DND-41 (cell line): ENCODE measurements around the gene RIIAD1.

Experiments
- ATAC-seq: fragments of 200-7000 bp; cut with Tn5 transposase; 3 replicates; pipeline ENCODE4 v1.9.1; 2021; ENCODE audit warnings: low read depth; ENCODE audit not compliant: insufficient read depth
- DNase-seq: peaks from one replicate; pipeline ENCODE4 v3.0.0-alpha.2; 2020
- H2AFZ ChIP-seq: 2 replicates; pipeline ENCODE4 v1.6.0; 2012; ENCODE audit warnings: low read depth, low read length
- H3K27ac ChIP-seq: 2 replicates; pipeline ENCODE4 v1.5.1; 2012; ENCODE audit warnings: low read length, inconsistent platforms
- H3K27me3 ChIP-seq: fragments of 200-600 bp; sonication (generic); 2 replicates; pipeline ENCODE4 v1.6.0; 2012; ENCODE audit warnings: low read length, mild to moderate bottlenecking, inconsistent platforms; ENCODE audit not compliant: insufficient read depth, poor library complexity
- H3K36me3 ChIP-seq: 2 replicates; pipeline ENCODE4 v1.5.1; 2012; ENCODE audit warnings: low read length, inconsistent platforms; ENCODE audit not compliant: insufficient read depth
- H3K4me1 ChIP-seq: 2 replicates; pipeline ENCODE4 v1.5.1; 2012; ENCODE audit warnings: mild to moderate bottlenecking, low read length; ENCODE audit not compliant: insufficient read depth
- H3K4me2 ChIP-seq: 2 replicates; pipeline ENCODE4 v1.6.0; 2012; ENCODE audit warnings: mild to moderate bottlenecking, moderate library complexity, low read length, inconsistent platforms; ENCODE audit not compliant: insufficient read depth
- H3K4me3 ChIP-seq, 2 experiments: fragments of 200-600 bp in 1 of 2; shearing (Covaris generic) in 1 of 2; 2 replicates each; pipeline ENCODE4 v1.5.1; 2012 to 2016; ENCODE audit warnings: inconsistent platforms in 2 of 2, low read length in 2 of 2, mild to moderate bottlenecking in 2 of 2, low read depth in 1 of 2, moderate library complexity in 1 of 2
- H3K79me2 ChIP-seq: 2 replicates; pipeline ENCODE4 v1.6.0; 2012; ENCODE audit warnings: low read length, inconsistent platforms; ENCODE audit not compliant: insufficient read depth
- H3K9ac ChIP-seq: 2 replicates; pipeline ENCODE4 v1.6.0; 2012; ENCODE audit warnings: low read depth, mild to moderate bottlenecking, inconsistent platforms, low read length, moderate library complexity
- H3K9me3 ChIP-seq: 2 replicates; pipeline ENCODE4 v1.5.1; 2012; ENCODE audit warnings: low read length, moderate library complexity, mild to moderate bottlenecking, inconsistent platforms; ENCODE audit not compliant: insufficient read depth, severe bottlenecking
- H4K20me1 ChIP-seq: 2 replicates; pipeline ENCODE4 v1.6.0; 2012; ENCODE audit warnings: low read length; ENCODE audit not compliant: insufficient read depth
- EZH2 ChIP-seq: IDR thresholded peaks from 3 replicates; pipeline ENCODE4 v1.6.1; 2012; ENCODE audit warnings: borderline replicate concordance, low read depth, mild to moderate bottlenecking, moderate library complexity, low read length, inconsistent platforms; ENCODE audit not compliant: severe bottlenecking
- TF ChIP-seq, protein P1 (sequence below): IDR thresholded peaks from 2 replicates; pipeline ENCODE4 v1.5.1; 2012; ENCODE audit warnings: borderline replicate concordance, low read length, moderate library complexity, mild to moderate bottlenecking; ENCODE audit not compliant: poor library complexity, severe bottlenecking; ENCODE audit errors: extremely low read depth

The RIIAD1 gene, protein sequence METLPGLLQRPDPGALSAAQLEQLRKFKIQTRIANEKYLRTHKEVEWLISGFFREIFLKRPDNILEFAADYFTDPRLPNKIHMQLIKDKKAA

DNA sequence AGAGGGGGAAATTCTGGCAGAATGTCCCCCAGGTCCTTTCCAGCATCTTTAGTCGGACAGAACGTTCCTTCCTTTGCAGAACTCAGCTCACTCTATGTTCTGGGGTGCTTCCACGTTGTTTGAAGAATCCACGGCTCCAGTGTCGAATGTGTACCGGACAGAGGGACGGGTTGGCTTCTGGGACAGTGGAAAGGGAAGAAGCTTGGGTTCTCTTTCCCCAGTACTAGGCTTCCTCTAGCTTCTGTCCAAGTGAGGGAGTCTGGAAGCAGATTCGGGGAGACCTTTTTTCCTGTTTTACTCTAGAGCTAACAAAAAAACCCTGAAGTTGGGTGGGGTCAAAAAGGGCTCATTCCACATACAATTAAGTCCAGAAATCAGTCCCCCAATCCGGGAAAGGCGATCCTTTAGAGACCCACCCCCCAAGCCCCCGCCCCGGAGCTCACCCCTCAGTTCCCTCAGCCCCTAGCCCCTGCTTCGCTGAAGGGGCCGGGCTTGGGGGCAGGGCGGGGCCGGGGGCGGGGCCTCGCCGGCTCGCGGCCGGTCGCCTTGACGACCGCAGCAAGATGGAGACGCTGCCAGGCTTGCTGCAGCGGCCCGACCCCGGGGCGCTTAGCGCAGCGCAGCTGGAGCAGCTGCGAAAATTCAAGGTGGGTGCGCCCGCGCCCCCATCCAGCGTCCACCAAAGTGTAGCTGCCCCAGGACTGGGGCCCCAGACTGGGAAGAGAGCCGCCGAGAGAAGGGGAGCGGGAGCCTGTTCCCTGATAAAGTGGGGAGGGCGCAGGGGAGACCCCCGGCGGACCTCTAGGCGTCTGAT is at the start of gene RIIAD1:
RIIAD1 (plus strand) TSS at position 549 of the 814 bp plus-strand sequence; CDS start at position 564, 15 bp downstream.
- ATAC-seq: peak; percentile 90

DNA sequence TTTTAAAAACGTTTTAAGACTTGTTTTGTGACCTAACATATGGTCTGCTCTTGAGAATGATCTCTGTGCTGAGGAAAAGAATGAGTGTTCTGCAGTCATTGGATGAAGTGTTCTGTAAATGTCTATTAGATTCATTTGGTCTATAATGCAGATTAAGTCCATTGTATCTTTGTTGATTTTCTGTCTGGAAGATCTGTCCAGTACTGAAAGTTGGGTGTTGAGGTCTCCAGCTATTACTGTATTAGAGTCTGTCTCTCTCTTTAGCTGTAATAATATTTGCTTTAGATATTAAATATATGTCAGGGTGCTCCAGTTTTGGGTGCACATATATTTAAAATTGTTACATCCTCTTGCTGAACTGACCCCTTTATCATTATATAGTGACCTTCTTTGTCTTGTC is 47.9 kb upstream of the RIIAD1 start:
- H3K4me3 ChIP-seq: no peak overlapping the region
- H3K9me3 ChIP-seq: no peaks in the 10 kb centered on the region
- H3K27ac ChIP-seq: no peak overlapping the region
- no peaks in the 10 kb centered on the region for H4K20me1 ChIP-seq
- no peaks in the 10 kb centered on the region for H3K27me3 ChIP-seq
- no peak for DNase-seq
- H3K9ac ChIP-seq: no peak overlapping the region
- H3K4me2 ChIP-seq: no peak overlapping the region
- no peak overlapping the region for H2AFZ ChIP-seq
- no peaks in the 10 kb centered on the region for H3K79me2 ChIP-seq
- peaks cover 31% of the 10 kb centered on the region; the same call in 1 of the 2 replicates for H3K36me3 ChIP-seq
- no peak for TF ChIP-seq EZH2
- TF ChIP-seq, protein P1, sequence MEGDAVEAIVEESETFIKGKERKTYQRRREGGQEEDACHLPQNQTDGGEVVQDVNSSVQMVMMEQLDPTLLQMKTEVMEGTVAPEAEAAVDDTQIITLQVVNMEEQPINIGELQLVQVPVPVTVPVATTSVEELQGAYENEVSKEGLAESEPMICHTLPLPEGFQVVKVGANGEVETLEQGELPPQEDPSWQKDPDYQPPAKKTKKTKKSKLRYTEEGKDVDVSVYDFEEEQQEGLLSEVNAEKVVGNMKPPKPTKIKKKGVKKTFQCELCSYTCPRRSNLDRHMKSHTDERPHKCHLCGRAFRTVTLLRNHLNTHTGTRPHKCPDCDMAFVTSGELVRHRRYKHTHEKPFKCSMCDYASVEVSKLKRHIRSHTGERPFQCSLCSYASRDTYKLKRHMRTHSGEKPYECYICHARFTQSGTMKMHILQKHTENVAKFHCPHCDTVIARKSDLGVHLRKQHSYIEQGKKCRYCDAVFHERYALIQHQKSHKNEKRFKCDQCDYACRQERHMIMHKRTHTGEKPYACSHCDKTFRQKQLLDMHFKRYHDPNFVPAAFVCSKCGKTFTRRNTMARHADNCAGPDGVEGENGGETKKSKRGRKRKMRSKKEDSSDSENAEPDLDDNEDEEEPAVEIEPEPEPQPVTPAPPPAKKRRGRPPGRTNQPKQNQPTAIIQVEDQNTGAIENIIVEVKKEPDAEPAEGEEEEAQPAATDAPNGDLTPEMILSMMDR: no peak
- H3K4me1 ChIP-seq: no peaks in the 10 kb centered on the region
- ATAC-seq: no peak

More for the DNA sequence above, at the start of gene RIIAD1:
- peaks cover 31% of the 10 kb centered on the region for H3K27me3 ChIP-seq
- H3K4me1 ChIP-seq: peaks cover 7% of the 10 kb centered on the region
- H3K4me3 ChIP-seq: 0 out of 4 replicates have a peak within 1 kb of the TSS, but pooled peaks of 1 of the 2 experiments have one; percentile 26
- H3K79me2 ChIP-seq: no peaks in the 10 kb centered on the region
- no peak within 1 kb of the TSS for H2AFZ ChIP-seq
- no peaks in the 10 kb centered on the region for H3K9me3 ChIP-seq
- no peak within 1 kb of the TSS for H3K9ac ChIP-seq
- no peak within 1 kb of the TSS for H3K27ac ChIP-seq
- no peaks in the 10 kb centered on the region for H4K20me1 ChIP-seq
- H3K4me2 ChIP-seq: peak within 1 kb of the TSS; percentile 52
- no peaks in the 10 kb centered on the region for H3K36me3 ChIP-seq
- peak; percentile 44 for DNase-seq
- TF ChIP-seq EZH2: no peak

DNA sequence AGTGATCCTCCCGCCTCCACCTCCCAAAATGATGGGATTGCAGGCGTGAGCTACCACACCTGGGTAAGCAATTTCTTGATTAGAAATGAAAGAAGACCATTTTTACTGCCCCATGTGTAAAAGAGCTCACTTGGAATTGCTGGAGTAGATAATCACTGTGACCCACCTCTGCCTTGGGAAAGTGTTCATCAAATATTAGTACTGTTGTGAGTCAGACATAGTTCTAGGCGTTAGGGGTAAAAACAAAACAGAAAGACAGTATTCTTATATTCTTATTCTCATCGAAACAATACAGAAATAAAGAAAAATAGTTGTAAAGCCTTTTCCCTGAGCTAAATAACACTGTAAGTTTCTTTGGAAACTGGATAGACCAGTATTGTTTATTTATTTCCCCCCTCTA is 40.9 kb upstream of the RIIAD1 start:
- H3K4me1 ChIP-seq: no peaks in the 10 kb centered on the region
- TF ChIP-seq, protein P1: no peak
- no peak for TF ChIP-seq EZH2
- H3K79me2 ChIP-seq: no peaks in the 10 kb centered on the region
- no peaks in the 10 kb centered on the region for H3K27me3 ChIP-seq
- no peak overlapping the region for H3K9ac ChIP-seq
- H4K20me1 ChIP-seq: no peaks in the 10 kb centered on the region
- no peak for ATAC-seq
- H3K27ac ChIP-seq: no peak overlapping the region
- H3K4me2 ChIP-seq: no peak overlapping the region
- no peak for DNase-seq
- no peaks in the 10 kb centered on the region for H3K9me3 ChIP-seq
- H3K4me3 ChIP-seq: no peak overlapping the region
- peaks cover 34% of the 10 kb centered on the region; the same call in 1 of the 2 replicates for H3K36me3 ChIP-seq
- H2AFZ ChIP-seq: no peak overlapping the region

DNA sequence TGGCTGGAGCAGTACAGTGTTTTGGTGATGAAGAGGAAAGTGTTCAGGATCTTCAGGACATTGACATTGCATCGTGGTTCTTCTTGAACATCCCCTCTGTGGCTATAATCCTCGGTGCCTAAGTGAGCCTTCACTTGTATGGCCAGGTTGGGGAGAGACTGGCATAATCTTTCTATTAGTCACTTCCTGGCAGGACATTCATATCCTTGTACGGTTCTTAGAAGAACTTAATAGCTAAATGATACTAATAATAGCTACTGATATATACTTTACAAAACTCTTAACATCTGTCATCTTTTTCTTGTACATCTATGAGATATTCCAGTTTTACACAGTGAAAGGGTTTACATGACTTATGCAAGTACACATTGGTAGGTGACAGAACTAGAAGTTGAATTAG is 40.5 kb upstream of the RIIAD1 start:
- H3K4me3 ChIP-seq: no peak overlapping the region
- no peaks in the 10 kb centered on the region for H3K27me3 ChIP-seq
- H2AFZ ChIP-seq: no peak overlapping the region
- ATAC-seq: no peak
- peaks cover 39% of the 10 kb centered on the region; the same call in 1 of the 2 replicates for H3K36me3 ChIP-seq
- no peaks in the 10 kb centered on the region for H3K4me1 ChIP-seq
- no peaks in the 10 kb centered on the region for H4K20me1 ChIP-seq
- no peaks in the 10 kb centered on the region for H3K79me2 ChIP-seq
- H3K9me3 ChIP-seq: no peaks in the 10 kb centered on the region
- no peak for DNase-seq
- no peak overlapping the region for H3K9ac ChIP-seq
- no peak for TF ChIP-seq EZH2
- TF ChIP-seq, protein P1: no peak
- no peak overlapping the region for H3K27ac ChIP-seq
- H3K4me2 ChIP-seq: no peak overlapping the region
